PC-3 (cell line): ENCODE results near the gene RGS3. TPM values are rescaled to one million over a fixed set of nuclear protein-coding genes. Genes with fewer than 3 reads are reported as not detected.

Source experiments
- ATAC-seq: fragments of 200-7000 bp; cut with Tn5 transposase; 2 replicates; pipeline ENCODE4 v1.9.1; 2020; ENCODE audit warnings: mild to moderate bottlenecking, moderate library complexity
- BruUV-seq: library from RNA; stranded (reverse); fragments of 400-500 nt; replicated peaks from 2 replicates; lab custom pipeline; 2021; lab: Mats Ljungman, UMichigan
- CTCF ChIA-PET: fragments of 300-600 bp; sonication (Branson Sonifier 250); formaldehyde crosslinking; loops from one replicate; lab custom pipeline; 2022; ENCODE audit warnings: antibody characterized with exemption; lab: Charles Lee
- POLR2A ChIA-PET: fragments of 300-600 bp; sonication (Branson Sonifier 250); formaldehyde crosslinking; loops from one replicate; lab custom pipeline; 2022; ENCODE audit warnings: antibody characterized with exemption; ENCODE audit not compliant: unreplicated experiment; lab: Charles Lee
- DNase-seq: peaks from one replicate; pipeline ENCODE4 v3.0.0-alpha.2; 2015
- H2AFZ ChIP-seq: fragments of 300-600 bp; sonication (generic); 2 replicates; pipeline ENCODE4 v1.6.0; 2016; ENCODE audit warnings: antibody characterized with exemption, low read length
- H3F3A ChIP-seq: fragments of 300-600 bp; sonication (generic); one replicate; pipeline ENCODE4 v1.6.0; 2017; ENCODE audit warnings: antibody characterized with exemption, low read length, control low read depth, mild to moderate bottlenecking; ENCODE audit not compliant: unreplicated experiment
- H3K27ac ChIP-seq: fragments of 300-600 bp; sonication (generic); 2 replicates; pipeline ENCODE4 v1.5.1; 2016; ENCODE audit warnings: mild to moderate bottlenecking, low read length
- H3K27me3 ChIP-seq: fragments of 300-600 bp; sonication (generic); 2 replicates; pipeline ENCODE4 v1.6.1; 2016; ENCODE audit warnings: low read length, mixed read lengths
- H3K36me3 ChIP-seq: fragments of 300-600 bp; sonication (generic); 2 replicates; pipeline ENCODE4 v1.6.1; 2016; ENCODE audit warnings: low read depth, mixed run types, low read length, mixed read lengths
- H3K4me1 ChIP-seq: fragments of 300-600 bp; sonication (generic); 2 replicates; pipeline ENCODE4 v1.5.1; 2016; ENCODE audit warnings: low read length; ENCODE audit not compliant: insufficient read depth
- H3K4me2 ChIP-seq: fragments of 300-600 bp; sonication (generic); 2 replicates; pipeline ENCODE4 v1.6.0; 2016; ENCODE audit warnings: low read length
- H3K4me3 ChIP-seq: fragments of 300-600 bp; sonication (generic); 2 replicates; pipeline ENCODE4 v1.5.1; 2016; ENCODE audit warnings: mild to moderate bottlenecking, low read length, mixed read lengths
- H3K79me2 ChIP-seq: fragments of 300-600 bp; sonication (generic); 2 replicates; pipeline ENCODE4 v1.6.1; 2017; ENCODE audit warnings: low read length, mixed read lengths
- H3K9ac ChIP-seq: fragments of 300-600 bp; sonication (generic); 2 replicates; pipeline ENCODE4 v1.6.0; 2016; ENCODE audit warnings: mild to moderate bottlenecking, low read length
- H3K9me2 ChIP-seq: fragments of 300-600 bp; sonication (generic); replicated peaks from 2 replicates; pipeline ENCODE4 v1.6.1; 2016; ENCODE audit warnings: mixed run types, low read length, mixed read lengths
- H3K9me3 ChIP-seq: fragments of 300-600 bp; sonication (generic); 2 replicates; pipeline ENCODE4 v1.6.1; 2016; ENCODE audit warnings: low read length, mixed read lengths
- H4K20me1 ChIP-seq: fragments of 300-600 bp; sonication (generic); 2 replicates; pipeline ENCODE4 v1.6.1; 2016; ENCODE audit warnings: low read length, mixed read lengths
- EZH2 ChIP-seq: fragments of 300-600 bp; sonication (generic); IDR thresholded peaks from one replicate; pipeline ENCODE4 v1.6.1; 2017; ENCODE audit warnings: antibody characterized with exemption, mild to moderate bottlenecking, low read length; ENCODE audit not compliant: unreplicated experiment
- EZH2phosphoT487 ChIP-seq: fragments of 300-600 bp; sonication (generic); IDR thresholded peaks from 2 replicates; pipeline ENCODE4 v1.6.1; 2018; ENCODE audit warnings: mild to moderate bottlenecking, antibody characterized with exemption, low read length, borderline replicate concordance
- intact Hi-C: fragments of 100-400 bp; cut with micrococcal nuclease; formaldehyde crosslinking; loops from 2 replicates; pipeline ENCODE4 v1.9.0; 2023
- total RNA-seq: library from RNA; depleted of rRNA; stranded (reverse); fragments of >200 nt; gene quantifications from 2 replicates; pipeline ENCODE4 v1.2.3, GENCODE V29; 2014
- TF ChIP-seq, protein P1 (sequence below): fragments of 300-600 bp; sonication (generic); conservative IDR thresholded peaks from 2 replicates; pipeline ENCODE4 v1.5.1; 2017; ENCODE audit warnings: antibody characterized with exemption, low read depth, mild to moderate bottlenecking, low read length

The RGS3 gene
- total RNA-seq, 1 experiment from 2014 or later = 26.3 TPM

DNA sequence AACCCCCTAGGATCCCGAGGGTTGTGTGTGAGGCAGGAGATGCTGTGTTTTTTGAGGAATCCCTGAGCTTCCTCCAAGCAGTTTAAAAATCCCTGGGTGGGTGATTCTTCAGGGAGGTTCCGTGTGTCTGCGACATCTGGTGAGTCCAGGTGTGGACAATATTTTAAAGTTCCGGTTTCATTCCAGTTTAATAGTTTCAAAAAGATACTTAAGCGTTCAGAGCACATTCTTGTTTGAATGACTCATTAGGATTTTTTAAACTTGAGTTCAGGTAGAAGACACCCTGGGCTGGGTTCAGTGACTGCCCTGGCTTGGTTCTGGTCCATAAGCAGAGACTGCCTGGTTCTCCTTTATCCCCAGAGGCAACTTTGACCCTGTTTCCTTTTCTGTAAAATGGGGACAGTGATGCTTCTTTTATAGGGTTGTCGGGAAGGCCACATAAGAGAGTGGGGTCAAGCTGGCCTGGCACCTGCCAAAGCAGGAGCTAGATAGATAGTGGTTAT lies 119.2 kb downstream of the RGS3 start:
- peaks cover 6% of the 10 kb centered on the region for H3F3A ChIP-seq
- peaks cover 13% of the 10 kb centered on the region for H3K36me3 ChIP-seq
- peak overlapping the region; percentile 49; the same call in 1 of the 2 replicates for H3K4me3 ChIP-seq
- ATAC-seq (no peak), DNase-seq (peak; percentile 55)
- no peak overlapping the region for H2AFZ ChIP-seq
- no peaks in the 10 kb centered on the region for H3K27me3 ChIP-seq
- H3K9ac ChIP-seq = peak overlapping the region; percentile 5; the same call in 1 of the 2 replicates
- POLR2A ChIA-PET = interaction anchor here (0.6 kb wide), 1 partner anchor 182 kb away, joined by 5 read pairs; the partner anchor contains the start of gene ALAD
- H4K20me1 ChIP-seq = no peaks in the 10 kb centered on the region
- peak overlapping the region; percentile 78 for H3K4me2 ChIP-seq
- H3K27ac ChIP-seq = peak overlapping the region; percentile 98
- no peaks in the 10 kb centered on the region for H3K9me2 ChIP-seq
- peaks cover 53% of the 10 kb centered on the region for H3K4me1 ChIP-seq
- BruUV-seq = no TSS peak
- intact Hi-C loops = no loop called here
- H3K9me3 ChIP-seq = no peaks in the 10 kb centered on the region
- TF ChIP-seq, protein P1, sequence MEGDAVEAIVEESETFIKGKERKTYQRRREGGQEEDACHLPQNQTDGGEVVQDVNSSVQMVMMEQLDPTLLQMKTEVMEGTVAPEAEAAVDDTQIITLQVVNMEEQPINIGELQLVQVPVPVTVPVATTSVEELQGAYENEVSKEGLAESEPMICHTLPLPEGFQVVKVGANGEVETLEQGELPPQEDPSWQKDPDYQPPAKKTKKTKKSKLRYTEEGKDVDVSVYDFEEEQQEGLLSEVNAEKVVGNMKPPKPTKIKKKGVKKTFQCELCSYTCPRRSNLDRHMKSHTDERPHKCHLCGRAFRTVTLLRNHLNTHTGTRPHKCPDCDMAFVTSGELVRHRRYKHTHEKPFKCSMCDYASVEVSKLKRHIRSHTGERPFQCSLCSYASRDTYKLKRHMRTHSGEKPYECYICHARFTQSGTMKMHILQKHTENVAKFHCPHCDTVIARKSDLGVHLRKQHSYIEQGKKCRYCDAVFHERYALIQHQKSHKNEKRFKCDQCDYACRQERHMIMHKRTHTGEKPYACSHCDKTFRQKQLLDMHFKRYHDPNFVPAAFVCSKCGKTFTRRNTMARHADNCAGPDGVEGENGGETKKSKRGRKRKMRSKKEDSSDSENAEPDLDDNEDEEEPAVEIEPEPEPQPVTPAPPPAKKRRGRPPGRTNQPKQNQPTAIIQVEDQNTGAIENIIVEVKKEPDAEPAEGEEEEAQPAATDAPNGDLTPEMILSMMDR = no peak
- TF ChIP-seq EZH2phosphoT487 (no peak), EZH2 (no peak)
- CTCF ChIA-PET = no interaction called here
- H3K79me2 ChIP-seq = peaks cover 25% of the 10 kb centered on the region

- BruUV-seq = no TSS peak
- Histone ChIP-seq H3K4me1 (peaks cover 43% of the 10 kb centered on the region), H3F3A (peaks cover 6% of the 10 kb centered on the region), H3K4me3 (no peak overlapping the region), H3K9ac (no peak overlapping the region), H3K9me3 (no peaks in the 10 kb centered on the region), H4K20me1 (no peaks in the 10 kb centered on the region), H3K36me3 (peaks cover 13% of the 10 kb centered on the region), H3K27ac (no peak overlapping the region), H3K79me2 (peaks cover 25% of the 10 kb centered on the region), H3K4me2 (no peak overlapping the region), H3K27me3 (no peaks in the 10 kb centered on the region), H2AFZ (no peak overlapping the region), H3K9me2 (no peaks in the 10 kb centered on the region)
- ATAC-seq (no peak), DNase-seq (no peak)
- CTCF ChIA-PET = no interaction called here
- TF ChIP-seq, protein P1 = no peak
- no peak for TF ChIP-seq EZH2phosphoT487
- intact Hi-C loops = no loop called here
- POLR2A ChIA-PET = no interaction called here
Observed at GRCh38 chr9:113583511-113584427, 120.2 kb downstream of the RGS3 start.
